IMR-90 (cell line): Measurements from ENCODE around the gene SNX32. TPM values are rescaled to one million over a fixed set of nuclear protein-coding genes. Genes with fewer than 3 reads are reported as not detected.

ENCODE experiments used
- ATAC-seq: fragments of 200-7000 bp; cut with Tn5 transposase; 2 replicates; pipeline ENCODE4 v1.9.1; 2020; ENCODE audit warnings: low read depth, mild to moderate bottlenecking, moderate library complexity
- BruUV-seq: library from RNA; stranded (reverse); fragments of 400-500 nt; replicated peaks from 2 replicates; lab custom pipeline; 2021; lab: Mats Ljungman, UMichigan
- CTCF ChIA-PET: fragments of 300-600 bp; formaldehyde crosslinking; extraction: SDS; loops from one replicate; lab custom pipeline; 2021; ENCODE audit warnings: antibody characterized with exemption; lab: Yijun Ruan, JAX
- POLR2A ChIA-PET: fragments of 300-600 bp; sonication (Branson Sonifier 250); formaldehyde crosslinking; loops from one replicate; lab custom pipeline; 2022; ENCODE audit warnings: antibody characterized with exemption; ENCODE audit not compliant: unreplicated experiment; lab: Charles Lee
- DNase-seq: peaks from one replicate; pipeline ENCODE4 v3.0.0; 2013
- H2AFZ ChIP-seq: replicated peaks from 2 replicates; pipeline ENCODE3; 2013; ENCODE audit warnings: low read length, mild to moderate bottlenecking; ENCODE audit not compliant: poor library complexity
- H2AK5ac ChIP-seq: 2 replicates; pipeline ENCODE4 v1.6.1; 2013; ENCODE audit warnings: low read depth, low read length, inconsistent platforms
- H2AK9ac ChIP-seq: replicated peaks from 2 replicates; pipeline ENCODE3; 2013; ENCODE audit warnings: mild to moderate bottlenecking, low read depth, low read length, moderate library complexity; ENCODE audit not compliant: poor library complexity
- H2BK120ac ChIP-seq: 2 replicates; pipeline ENCODE4 v1.6.1; 2013; ENCODE audit warnings: low read depth, low read length, inconsistent platforms
- H2BK15ac ChIP-seq: 3 replicates; pipeline ENCODE4 v1.6.1; 2013; ENCODE audit warnings: low read depth, low read length, inconsistent platforms
- H2BK20ac ChIP-seq: 2 replicates; pipeline ENCODE4 v1.6.1; 2013; ENCODE audit warnings: low read depth, mild to moderate bottlenecking, inconsistent platforms, low read length, moderate library complexity
- H2BK5ac ChIP-seq: 2 replicates; pipeline ENCODE4 v1.6.1; 2013; ENCODE audit warnings: mild to moderate bottlenecking, low read depth, low read length, inconsistent platforms; ENCODE audit not compliant: poor library complexity, severe bottlenecking
- H3K14ac ChIP-seq: replicated peaks from 2 replicates; pipeline ENCODE4 v1.6.1; 2013; ENCODE audit warnings: low read depth, low read length, inconsistent platforms
- H3K18ac ChIP-seq: 2 replicates; pipeline ENCODE4 v1.6.1; 2013; ENCODE audit warnings: low read depth, low read length, control low read depth
- H3K23ac ChIP-seq: 2 replicates; pipeline ENCODE4 v1.6.1; 2013; ENCODE audit warnings: low read depth, low read length, inconsistent platforms
- H3K27ac ChIP-seq: 2 replicates; pipeline ENCODE4 v1.5.1; 2013; ENCODE audit warnings: mild to moderate bottlenecking, control low read depth, low read length; ENCODE audit not compliant: insufficient read depth
- H3K27me3 ChIP-seq: 2 replicates; pipeline ENCODE4 v1.6.1; 2013; ENCODE audit warnings: low read length; ENCODE audit not compliant: control insufficient read depth, insufficient read depth
- H3K36me3 ChIP-seq: 2 replicates; pipeline ENCODE4 v1.6.1; 2013; ENCODE audit warnings: low read length, mixed read lengths; ENCODE audit not compliant: control insufficient read depth, insufficient read depth
- H3K4ac ChIP-seq: 2 replicates; pipeline ENCODE4 v1.6.1; 2013; ENCODE audit warnings: low read depth, low read length, inconsistent platforms
- H3K4me1 ChIP-seq: 2 replicates; pipeline ENCODE4 v1.6.1; 2013; ENCODE audit warnings: low read length, mixed read lengths; ENCODE audit not compliant: control insufficient read depth, insufficient read depth
- H3K4me2 ChIP-seq: 2 replicates; pipeline ENCODE4 v1.6.1; 2013; ENCODE audit warnings: low read depth, mild to moderate bottlenecking, control low read depth, low read length, moderate library complexity
- H3K4me3 ChIP-seq: 2 replicates; pipeline ENCODE4 v1.5.1; 2013; ENCODE audit warnings: low read depth, mild to moderate bottlenecking, control low read depth, low read length, moderate library complexity; ENCODE audit not compliant: insufficient read depth
- H3K56ac ChIP-seq: 2 replicates; pipeline ENCODE4 v1.6.1; 2013; ENCODE audit warnings: low read length, inconsistent platforms; ENCODE audit not compliant: insufficient read depth; ENCODE audit errors: extremely low read depth
- H3K79me1 ChIP-seq, 2 experiments: 2 replicates each; pipeline ENCODE4 v1.6.1; 2013; ENCODE audit warnings: low read length in 2 of 2, inconsistent platforms in 1 of 2, low read depth in 1 of 2
- H3K9ac ChIP-seq: 2 replicates; pipeline ENCODE4 v1.6.1; 2013; ENCODE audit warnings: low read depth, low read length, control low read depth
- H3K9me1 ChIP-seq: 2 replicates; pipeline ENCODE4 v1.6.1; 2013; ENCODE audit warnings: low read length, inconsistent platforms; ENCODE audit not compliant: insufficient read depth
- H3K9me3 ChIP-seq: 2 replicates; pipeline ENCODE4 v1.6.1; 2013; ENCODE audit warnings: low read length; ENCODE audit not compliant: control insufficient read depth, insufficient read depth
- H4K20me1 ChIP-seq: 2 replicates; pipeline ENCODE4 v1.6.1; 2013; ENCODE audit warnings: low read length, inconsistent platforms; ENCODE audit not compliant: insufficient read depth
- H4K5ac ChIP-seq: 2 replicates; pipeline ENCODE4 v1.6.1; 2013; ENCODE audit warnings: mild to moderate bottlenecking, low read depth, low read length, control low read depth
- H4K8ac ChIP-seq, 2 experiments: 2 replicates each; pipeline ENCODE4 v1.6.1; 2013; ENCODE audit warnings: low read depth in 2 of 2, low read length in 2 of 2, control low read depth in 1 of 2, inconsistent platforms in 1 of 2
- H4K91ac ChIP-seq: 2 replicates; pipeline ENCODE4 v1.6.1; 2013; ENCODE audit warnings: low read depth, low read length, inconsistent platforms; ENCODE audit not compliant: insufficient read depth
- BHLHE40 ChIP-seq: fragments of 150-350 bp; IDR thresholded peaks from 2 replicates; pipeline ENCODE4 v1.6.1; 2016; ENCODE audit warnings: mild to moderate bottlenecking, low read depth, low read length
- CEBPB ChIP-seq: IDR thresholded peaks from 2 replicates; pipeline ENCODE4 v1.6.1; 2012; ENCODE audit warnings: low read depth, low read length, improper control_type of control experiment
- WGBS, 2 experiments: methylation state at CpG; one replicate each; pipeline versions ENCODE4 v1.1.5 to v1.1.7; 2013; ENCODE audit warnings: missing lambda C conversion rate in 2 of 2; ENCODE audit not compliant: insufficient read length in 1 of 2; ENCODE audit errors: extremely low coverage in 2 of 2; 5-methylcytosine and 5-hydroxymethylcytosine counted together
- dilution Hi-C: fragments of 300-500 bp; cut with HindIII; formaldehyde crosslinking; loops from one replicate; pipeline ENCODE4 v1.14.3; 2018; ENCODE audit warnings: low sequenced_read_pairs; ENCODE audit not compliant: unreplicated experiment
- in situ Hi-C: fragments of 300-500 bp; cut with MboI; formaldehyde crosslinking; loops from 3 replicates; pipeline ENCODE4 v1.14.3; 2019; ENCODE audit warnings: low sequenced_read_pairs, inconsistent platforms, mixed read lengths
- intact Hi-C: fragments of 100-400 bp; cut with micrococcal nuclease; formaldehyde crosslinking; loops from 2 replicates; pipeline ENCODE4 v1.10.0; 2022
- polyA plus RNA-seq, 3 experiments: library from polyadenylated mRNA; depleted of rRNA; stranded (reverse); fragments of >200 nt; gene quantifications; 2 replicates each; pipeline ENCODE4 v1.2.3, GENCODE V29; 2012; ENCODE audit warnings: low replicate concordance in 1 of 3
- total RNA-seq: library from RNA; depleted of rRNA; stranded (reverse); fragments of >200 nt; gene quantifications from 2 replicates; pipeline ENCODE4 v1.2.3, GENCODE V29; 2012
- TF ChIP-seq, protein P1 (sequence below): fragments of 150-350 bp; IDR thresholded peaks from 2 replicates; pipeline ENCODE4 v1.6.1; 2016; ENCODE audit warnings: low read depth, mild to moderate bottlenecking, low read length, moderate library complexity, borderline replicate concordance

The SNX32 gene
- total and polyA plus RNA-seq, 2 of the 4 experiments (the other 2 are of a cell fraction) = 0.36 to 0.79 TPM

DNA sequence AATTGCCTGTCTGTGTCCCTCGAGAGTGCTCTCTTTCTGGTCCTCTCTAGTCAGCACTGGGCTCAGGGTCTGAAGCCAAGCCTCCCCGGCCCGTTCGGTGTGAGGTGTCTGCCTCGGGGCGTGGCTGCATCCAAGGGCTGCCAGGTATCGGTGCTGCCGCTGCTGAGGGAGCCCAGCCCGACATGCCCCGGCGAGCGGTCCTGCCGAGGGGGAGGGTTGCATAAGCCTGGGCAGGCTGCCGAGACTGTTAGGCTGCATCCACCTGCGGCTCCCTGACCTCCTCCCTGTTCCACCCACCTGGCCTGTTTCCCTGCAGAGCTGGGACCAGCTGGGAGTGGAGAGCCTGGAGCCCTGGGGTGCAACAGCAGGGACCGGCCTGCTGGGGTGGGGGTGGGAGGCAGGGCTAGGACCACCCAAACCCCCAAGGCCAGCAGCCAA lies 40.6 kb upstream of the SNX32 start:
- Histone ChIP-seq H3K9ac (no peak overlapping the region), H2BK20ac (no peak overlapping the region), H4K5ac (no peak overlapping the region), H3K36me3 (no peaks in the 10 kb centered on the region), H3K4me2 (no peak overlapping the region), H3K14ac (no peak overlapping the region), H2AK9ac (no peak overlapping the region), H3K4me3 (no peak overlapping the region), H3K18ac (no peak overlapping the region), H3K56ac (no peak overlapping the region), H3K27ac (no peak overlapping the region), H2BK15ac (no peak overlapping the region), H4K91ac (no peak overlapping the region), H3K4ac (no peak overlapping the region), H3K9me3 (no peaks in the 10 kb centered on the region), H2AFZ (no peak overlapping the region), H3K79me1 (no peaks in the 10 kb centered on the region), H3K9me1 (no peaks in the 10 kb centered on the region), H4K8ac (no peak overlapping the region), H2BK120ac (no peak overlapping the region), H3K23ac (no peak overlapping the region), H2BK5ac (no peak overlapping the region), H3K4me1 (peaks cover 5% of the 10 kb centered on the region; the same call in 1 of the 2 replicates), H3K27me3 (peaks cover 75% of the 10 kb centered on the region), H2AK5ac (no peak overlapping the region), H4K20me1 (no peaks in the 10 kb centered on the region; the same call in 1 of the 2 replicates)
- BruUV-seq = no TSS peak
- no peak for ATAC-seq
- 100% methylated on average over 1 of the region's 16 CpGs; no CpG with 5 or more reads in 1 of the 2 experiments for WGBS, 2 experiments
- intact Hi-C loops = no loop called here
- TF ChIP-seq BHLHE40 = no peak
- TF ChIP-seq CEBPB = no peak
- TF ChIP-seq, protein P1, sequence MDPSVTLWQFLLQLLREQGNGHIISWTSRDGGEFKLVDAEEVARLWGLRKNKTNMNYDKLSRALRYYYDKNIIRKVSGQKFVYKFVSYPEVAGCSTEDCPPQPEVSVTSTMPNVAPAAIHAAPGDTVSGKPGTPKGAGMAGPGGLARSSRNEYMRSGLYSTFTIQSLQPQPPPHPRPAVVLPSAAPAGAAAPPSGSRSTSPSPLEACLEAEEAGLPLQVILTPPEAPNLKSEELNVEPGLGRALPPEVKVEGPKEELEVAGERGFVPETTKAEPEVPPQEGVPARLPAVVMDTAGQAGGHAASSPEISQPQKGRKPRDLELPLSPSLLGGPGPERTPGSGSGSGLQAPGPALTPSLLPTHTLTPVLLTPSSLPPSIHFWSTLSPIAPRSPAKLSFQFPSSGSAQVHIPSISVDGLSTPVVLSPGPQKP = no peak
- no peak for DNase-seq
- in situ Hi-C loops = no loop called here
- ChIA-PET CTCF (interaction anchor here (0.6 kb wide), 1 partner anchor 52 kb away, joined by 3 read pairs; no protein-coding TSS in a partner anchor), POLR2A (interaction anchor here (0.7 kb wide), 1 partner anchor 13 kb away, joined by 3 read pairs; no protein-coding TSS in a partner anchor)
- dilution Hi-C loops = no loop called here
